Esophagus muscularis mucosa (tissue), 4 donors: ENCODE results near the gene P2RY13.

Experiments
- EP300 ChIP-seq: sonication (generic); formaldehyde crosslinking; IDR thresholded peaks from one replicate; pipeline ENCODE4 v1.6.1; 2017; ENCODE audit warnings: antibody characterized with exemption
- POLR2A ChIP-seq: fragments of 450-650 bp; IDR thresholded peaks from one replicate; pipeline ENCODE4 v1.6.1; 2017; ENCODE audit warnings: antibody characterized with exemption, moderate library complexity, mild to moderate bottlenecking, low read depth
- TF ChIP-seq, protein P1 (sequence below), 3 experiments: fragments of 200-600 bp in 2 of 3; fragments of 450-650 bp in 1 of 3; sonication (generic) in 2 of 3; IDR thresholded peaks; one replicate each; pipeline ENCODE4 v1.5.1; 2017 to 2019; ENCODE audit warnings: antibody characterized with exemption in 3 of 3, mild to moderate bottlenecking in 2 of 3, moderate library complexity in 1 of 3

DNA sequence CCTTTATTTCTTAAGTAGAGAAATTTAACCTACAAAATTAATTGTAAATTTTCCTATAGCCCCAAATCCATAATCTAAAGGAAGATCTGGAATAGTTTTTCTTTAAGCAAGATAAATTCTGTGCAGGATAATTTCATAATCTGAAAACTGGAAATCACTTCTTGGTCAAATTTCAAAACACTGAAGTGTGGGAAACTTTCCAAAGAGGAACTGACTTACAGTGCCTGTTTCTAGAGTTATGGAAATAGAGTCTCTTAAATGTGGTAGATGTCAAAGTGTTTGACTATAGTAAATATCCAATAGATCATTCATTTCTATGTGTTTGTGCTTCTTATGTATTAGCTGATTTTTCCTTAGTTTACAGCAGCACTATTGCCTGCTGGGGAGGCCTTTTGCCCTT lies 1.6 kb upstream of the P2RY13 start:
- TF ChIP-seq, protein P1, sequence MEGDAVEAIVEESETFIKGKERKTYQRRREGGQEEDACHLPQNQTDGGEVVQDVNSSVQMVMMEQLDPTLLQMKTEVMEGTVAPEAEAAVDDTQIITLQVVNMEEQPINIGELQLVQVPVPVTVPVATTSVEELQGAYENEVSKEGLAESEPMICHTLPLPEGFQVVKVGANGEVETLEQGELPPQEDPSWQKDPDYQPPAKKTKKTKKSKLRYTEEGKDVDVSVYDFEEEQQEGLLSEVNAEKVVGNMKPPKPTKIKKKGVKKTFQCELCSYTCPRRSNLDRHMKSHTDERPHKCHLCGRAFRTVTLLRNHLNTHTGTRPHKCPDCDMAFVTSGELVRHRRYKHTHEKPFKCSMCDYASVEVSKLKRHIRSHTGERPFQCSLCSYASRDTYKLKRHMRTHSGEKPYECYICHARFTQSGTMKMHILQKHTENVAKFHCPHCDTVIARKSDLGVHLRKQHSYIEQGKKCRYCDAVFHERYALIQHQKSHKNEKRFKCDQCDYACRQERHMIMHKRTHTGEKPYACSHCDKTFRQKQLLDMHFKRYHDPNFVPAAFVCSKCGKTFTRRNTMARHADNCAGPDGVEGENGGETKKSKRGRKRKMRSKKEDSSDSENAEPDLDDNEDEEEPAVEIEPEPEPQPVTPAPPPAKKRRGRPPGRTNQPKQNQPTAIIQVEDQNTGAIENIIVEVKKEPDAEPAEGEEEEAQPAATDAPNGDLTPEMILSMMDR (IDR thresholded peaks at IDR 0.05): no peak
- TF ChIP-seq EP300: no peak
- TF ChIP-seq POLR2A: no peak
